ENCODE data around the gene NFYC.

Gene NFYC

DNA sequence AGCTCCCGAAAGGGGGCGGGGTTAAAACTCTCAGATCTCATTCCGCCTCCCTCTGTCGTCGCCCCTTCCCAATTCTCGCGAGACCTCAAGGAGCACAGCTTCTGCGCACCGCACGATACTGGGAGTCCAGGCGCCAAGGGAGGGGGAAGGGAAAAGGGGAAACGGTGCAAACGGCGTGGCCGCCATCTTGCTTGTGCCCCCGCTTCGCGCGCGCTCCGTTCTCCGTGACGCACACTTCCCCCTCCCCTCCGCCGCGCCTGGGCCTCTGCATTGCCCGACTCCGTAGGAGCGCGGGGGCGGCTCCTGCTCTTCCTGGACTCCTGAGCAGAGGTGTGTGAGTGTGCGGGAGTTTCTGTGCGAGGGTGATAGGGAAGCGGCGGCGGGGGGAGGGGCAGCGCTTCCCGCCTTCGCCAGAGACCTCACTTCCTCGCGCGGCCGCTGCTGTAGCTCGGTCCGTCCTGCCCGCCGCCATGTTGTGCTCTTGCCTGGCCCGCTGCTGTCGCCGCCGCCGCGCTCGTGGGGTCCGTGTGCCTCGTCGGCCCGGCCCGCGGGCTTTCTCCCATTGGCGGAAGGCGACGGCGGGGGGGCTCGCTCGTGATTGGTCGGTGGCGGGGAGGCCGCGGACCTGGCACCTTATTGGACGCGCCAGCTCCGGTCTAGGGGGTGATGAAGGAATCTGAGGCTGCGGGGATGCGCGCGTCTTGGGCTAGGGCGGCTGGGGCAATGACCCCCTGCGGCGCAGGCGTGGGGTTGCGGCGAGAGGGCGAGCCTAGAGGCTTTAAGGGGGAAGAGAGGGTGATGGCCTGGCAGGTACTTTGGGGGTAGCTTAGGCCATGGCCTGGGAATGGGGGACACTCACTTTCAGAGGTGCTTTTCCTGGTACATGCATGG lies at the start of gene NFYC:
Gene NFYC, plus strand, starts transcription at position 167 of the 891 bp plus-strand sequence. CDS start 47,140 bp downstream, outside the sequence.
- peak; percentile 82 to 84 for DNase-seq (ENCODE audit: low read depth in 1 of 2, low spot score in 1 of 2)

- DNase-seq (ENCODE audit: low read depth in 1 of 2, low spot score in 1 of 2) = no peak
Observed at GRCh38 chr1:40645118-40645680, 46.3 kb upstream of the NFYC start.

DNA sequence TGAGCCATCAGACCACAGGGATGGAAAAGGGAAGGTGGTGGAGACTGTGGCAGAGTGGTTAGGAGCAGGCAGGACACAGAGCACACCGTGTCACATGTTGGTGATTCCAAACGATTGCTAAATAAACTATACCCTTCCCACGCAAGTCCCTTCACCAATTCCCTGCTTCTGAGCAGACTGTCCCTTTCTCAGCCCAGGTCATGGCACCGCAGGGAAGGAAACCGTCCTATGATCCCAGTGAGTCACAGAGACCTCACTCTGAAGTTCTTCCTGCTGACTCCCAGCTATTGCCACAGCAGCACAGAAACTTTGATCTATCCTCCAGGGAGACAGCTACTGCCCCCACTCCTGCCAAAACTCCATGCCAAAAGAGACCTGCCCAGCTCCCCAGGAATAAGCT lies 45.2 kb upstream of the NFYC start:
- DNase-seq (ENCODE audit: low read depth in 1 of 2, low spot score in 1 of 2) = no peak

- no peak for DNase-seq (ENCODE audit: low read depth in 1 of 2, low spot score in 1 of 2)
Observed at GRCh38 chr1:40648200-40648599, 43.3 kb upstream of the NFYC start.

GRCh38 chr1:40648928-40649591 lies 42.4 kb upstream of the NFYC start:
- no peak for DNase-seq (ENCODE audit: low read depth in 1 of 2, low spot score in 1 of 2)

- no peak for DNase-seq (ENCODE audit: low read depth in 1 of 2, low spot score in 1 of 2)
Observed at GRCh38 chr1:40649592-40649930, 41.9 kb upstream of the NFYC start.

DNA sequence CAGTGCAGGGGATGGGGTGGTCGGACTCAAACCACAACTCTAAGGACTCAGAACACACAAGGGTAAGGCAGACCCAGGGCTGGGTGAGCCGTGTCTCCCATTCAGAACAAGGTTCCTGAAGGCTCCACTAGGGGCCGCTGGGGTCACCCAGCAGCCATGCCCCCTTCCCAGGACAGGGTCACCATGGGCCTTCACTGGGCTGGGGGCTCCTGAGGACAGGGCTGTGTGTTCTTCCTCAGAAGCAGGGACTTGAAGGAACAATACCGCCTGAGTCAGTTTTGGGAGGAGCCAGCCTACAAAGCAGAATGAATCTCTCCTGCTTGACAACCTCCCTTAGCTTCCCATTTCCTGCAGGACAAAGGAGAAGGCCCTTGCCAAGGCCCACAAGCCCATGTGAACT lies 41.4 kb upstream of the NFYC start:
- DNase-seq (ENCODE audit: low read depth in 1 of 2, low spot score in 1 of 2) = no peak

- no peak for DNase-seq (ENCODE audit: low read depth in 1 of 2, low spot score in 1 of 2)
Observed at GRCh38 chr1:40651138-40651857, 40.2 kb upstream of the NFYC start.

DNA sequence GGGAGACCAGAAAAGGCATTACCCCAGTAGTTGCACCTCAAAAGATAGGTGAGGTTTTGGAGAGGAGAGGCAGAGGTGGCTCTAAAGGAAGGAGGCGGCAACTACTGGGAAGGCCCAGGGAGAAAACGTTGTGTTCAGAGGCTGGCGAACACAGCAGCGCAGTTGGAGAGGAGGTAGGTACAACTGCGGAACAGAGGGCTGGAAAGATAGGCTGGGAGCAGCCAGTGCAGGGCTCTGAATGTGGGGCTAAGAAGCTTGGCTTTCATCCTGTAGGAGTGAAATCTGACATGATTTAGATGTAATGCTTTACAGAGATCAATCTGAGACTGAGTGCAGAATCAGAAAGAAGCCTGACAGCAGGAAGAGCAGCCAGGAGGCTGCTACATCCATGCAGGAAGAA lies 39.0 kb upstream of the NFYC start:
- DNase-seq (ENCODE audit: low read depth in 1 of 2, low spot score in 1 of 2) = no peak

- no peak for DNase-seq (ENCODE audit: low read depth in 1 of 2, low spot score in 1 of 2)
Observed at GRCh38 chr1:40652979-40653378, 38.5 kb upstream of the NFYC start.

DNA sequence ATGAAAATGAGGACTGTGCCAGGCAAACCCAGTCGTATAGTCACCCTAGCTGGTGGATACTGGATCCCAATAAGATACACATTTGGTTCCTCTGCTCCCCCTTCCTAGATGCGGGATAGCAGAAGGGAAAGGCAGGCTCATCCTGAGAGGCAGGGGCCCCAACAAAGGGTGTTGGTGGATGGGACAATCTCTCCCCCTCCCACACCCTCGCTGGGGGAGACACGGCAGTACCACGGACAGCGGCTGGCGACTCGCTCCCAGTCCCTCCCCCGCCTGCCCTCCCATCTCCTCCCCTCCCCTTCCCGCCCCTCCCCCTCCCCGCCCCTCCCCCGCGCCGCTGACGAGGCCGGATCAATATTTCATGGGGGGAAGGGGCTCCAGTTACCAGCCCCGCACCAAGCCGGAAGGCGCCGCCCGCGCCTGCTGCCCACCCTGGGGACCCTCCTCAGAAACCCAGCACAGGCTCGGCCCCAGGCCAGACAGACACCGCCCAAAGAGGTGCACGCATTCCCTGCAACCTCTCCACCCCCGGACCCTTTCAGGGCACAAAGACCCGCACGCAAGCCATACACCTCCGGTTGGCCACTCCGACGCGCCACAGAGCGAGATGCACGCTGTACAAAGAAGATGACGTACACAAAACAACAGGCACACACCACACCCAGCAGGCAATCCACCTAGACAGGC lies 37.5 kb upstream of the NFYC start:
- no peak for DNase-seq (ENCODE audit: low read depth in 1 of 2, low spot score in 1 of 2)

GRCh38 chr1:40657046-40657445 lies 34.5 kb upstream of the NFYC start:
- DNase-seq (ENCODE audit: low read depth in 1 of 2, low spot score in 1 of 2) = no peak

DNA sequence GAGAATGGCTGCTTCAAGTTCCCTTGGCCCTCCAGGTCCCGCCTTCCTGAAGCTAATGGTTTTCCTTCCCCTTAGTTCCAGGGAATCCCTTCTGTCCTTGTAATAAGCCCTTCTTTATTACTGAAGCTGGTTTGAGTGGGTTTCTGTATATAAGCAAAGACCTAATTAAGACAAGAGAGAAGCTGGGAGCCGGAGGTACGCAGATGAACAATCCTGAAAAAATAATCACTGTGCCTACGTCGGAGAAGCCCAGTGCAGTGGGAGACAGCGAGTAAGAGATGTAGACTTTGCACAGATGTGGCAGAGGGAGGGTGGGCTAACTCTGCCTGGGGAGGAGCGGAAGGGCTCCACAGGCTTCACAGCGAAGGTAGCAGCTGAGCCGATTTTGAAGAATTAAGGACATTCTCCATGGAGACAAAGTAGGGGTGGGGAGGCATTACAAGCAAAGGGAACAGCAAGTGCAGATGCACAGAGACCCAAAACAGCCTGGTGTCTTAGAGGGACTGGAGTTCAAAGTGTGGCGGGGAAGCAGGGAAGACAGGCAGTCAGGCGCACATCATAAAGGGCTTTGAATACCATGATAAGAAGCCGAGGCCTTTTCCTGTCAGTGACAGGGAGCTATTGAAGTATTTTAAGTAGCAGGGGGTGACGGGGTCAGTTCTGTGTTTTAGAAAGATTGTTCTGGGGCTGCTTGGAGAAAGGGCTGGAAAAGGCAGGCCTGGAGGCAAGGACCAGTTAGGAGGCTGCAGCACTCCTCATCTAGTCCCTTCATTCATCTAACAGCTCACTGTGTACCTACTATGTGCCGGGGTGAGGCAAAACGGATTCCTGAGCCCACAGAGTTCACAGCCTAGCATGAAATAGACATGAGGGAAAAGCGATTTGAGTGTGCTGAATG lies 32.5 kb upstream of the NFYC start:
- DNase-seq (ENCODE audit: low read depth in 1 of 2, low spot score in 1 of 2) = no peak

DNA sequence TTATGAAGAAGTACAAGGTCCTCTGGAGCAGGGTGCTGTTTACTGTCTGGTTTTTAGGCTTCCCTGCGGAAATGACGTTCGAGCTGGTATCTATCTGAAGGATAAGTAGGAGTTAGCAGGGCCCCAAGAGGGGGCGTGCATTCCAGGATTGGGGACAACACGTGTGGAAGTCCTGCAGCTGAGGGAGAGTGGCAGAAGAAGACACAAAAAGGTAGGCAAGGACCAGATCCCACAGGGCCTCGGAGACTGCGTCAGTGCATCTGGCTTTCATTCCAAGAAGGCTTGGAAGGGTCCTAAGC lies 31.9 kb upstream of the NFYC start:
- no peak for DNase-seq (ENCODE audit: low read depth in 1 of 2, low spot score in 1 of 2)

DNA sequence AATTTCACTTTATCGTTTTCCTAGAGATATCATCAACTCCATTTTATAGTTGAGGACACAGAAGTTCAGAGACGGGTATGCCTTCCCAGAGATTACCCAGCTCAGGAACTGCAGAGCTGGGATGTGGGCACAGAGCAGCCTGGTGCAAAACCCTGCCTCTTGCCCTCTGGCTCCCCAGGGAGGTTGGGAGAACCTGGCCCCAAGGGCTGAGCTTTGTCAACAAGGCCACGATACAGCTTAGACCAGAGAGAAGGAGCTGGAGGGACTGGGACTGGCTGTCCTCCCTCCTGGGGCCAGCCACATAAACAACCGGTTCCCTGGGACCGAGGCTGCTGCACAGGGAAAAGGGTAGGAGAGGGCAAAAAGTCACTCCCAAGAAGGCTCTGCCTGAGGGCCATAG lies 29.8 kb upstream of the NFYC start:
- DNase-seq (ENCODE audit: low read depth in 1 of 2, low spot score in 1 of 2) = no peak

DNA sequence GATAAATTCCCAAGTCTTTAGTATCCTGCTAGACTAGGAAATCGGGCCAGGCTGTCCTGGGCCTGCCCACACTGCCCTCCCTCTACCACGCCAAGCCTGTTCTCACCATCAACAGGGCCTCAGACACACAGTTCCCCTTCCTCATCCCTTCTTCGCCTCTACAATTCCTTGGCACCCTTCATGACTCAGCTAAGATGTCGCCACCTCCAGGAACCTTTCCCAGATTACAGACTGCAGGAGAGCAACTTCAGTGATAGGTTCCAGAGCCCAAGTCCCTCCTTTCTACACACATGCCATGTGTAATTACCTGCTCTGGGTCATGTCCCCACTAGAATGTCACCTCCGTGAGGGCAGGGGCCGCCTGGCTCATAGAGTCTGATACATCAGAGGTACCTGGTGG lies 29.4 kb upstream of the NFYC start:
- no peak for DNase-seq (ENCODE audit: low read depth in 1 of 2, low spot score in 1 of 2)

DNA sequence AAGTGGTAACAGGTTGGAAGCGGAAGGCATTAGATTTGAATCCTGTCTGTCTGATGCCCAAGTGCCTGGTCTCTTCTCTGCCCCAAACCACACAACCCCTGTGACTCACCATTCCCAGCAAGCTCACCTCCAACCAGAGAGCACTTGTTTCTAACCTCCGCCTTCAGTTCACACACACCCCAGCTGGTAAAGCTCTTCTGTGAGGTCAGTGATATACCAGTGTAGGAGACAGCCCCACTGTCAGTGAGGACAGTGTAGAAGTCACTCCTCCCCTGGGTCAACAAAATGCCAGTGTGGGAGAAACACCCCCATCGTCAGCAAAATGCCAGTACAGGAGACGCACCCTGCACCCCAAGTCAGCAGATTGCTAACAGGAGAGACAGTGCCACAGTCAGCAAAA lies 28.6 kb upstream of the NFYC start:
- DNase-seq (ENCODE audit: low read depth in 1 of 2, low spot score in 1 of 2) = no peak

DNA sequence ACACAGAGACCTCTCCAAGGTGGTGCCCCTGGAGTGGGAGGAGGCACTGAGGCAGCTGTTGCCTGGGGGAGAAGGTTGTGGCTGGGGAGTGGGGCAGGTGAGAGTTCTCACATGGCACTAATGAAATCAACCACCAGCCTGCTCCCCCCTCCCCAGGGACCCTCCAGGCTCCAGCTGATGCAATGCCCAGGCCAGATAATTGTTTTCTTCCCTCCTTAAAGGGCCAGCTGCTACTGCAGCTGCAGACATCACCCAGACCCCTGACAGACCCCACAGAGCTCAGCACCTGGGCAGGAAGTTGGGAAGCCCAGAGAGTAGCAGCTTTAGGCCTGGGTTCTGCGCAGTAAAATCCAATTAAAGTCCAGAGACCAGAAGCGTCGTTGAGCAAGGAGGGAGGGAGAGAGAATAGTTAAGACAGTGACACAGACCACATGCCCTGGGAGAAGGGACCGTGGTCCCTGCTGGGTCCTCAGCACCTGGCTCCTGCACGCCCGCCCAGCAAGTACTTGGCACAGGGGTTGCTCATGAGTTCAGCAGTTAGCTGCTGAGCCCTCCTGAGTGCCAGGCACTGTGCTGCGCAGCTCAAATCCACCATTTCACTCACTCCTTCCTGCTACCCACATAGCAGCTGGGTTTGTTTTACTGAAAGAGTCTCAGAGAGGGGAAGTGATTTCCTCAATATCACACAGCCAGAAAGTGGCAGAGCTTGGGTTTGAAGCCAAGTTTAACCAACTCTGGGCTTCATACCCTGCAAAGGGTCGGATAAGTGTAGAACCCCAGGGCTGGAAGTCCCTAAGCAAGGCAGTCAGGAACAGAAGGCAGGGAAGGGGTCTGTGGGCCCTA lies 28.0 kb upstream of the NFYC start:
- DNase-seq (ENCODE audit: low read depth in 1 of 2, low spot score in 1 of 2) = no peak

DNA sequence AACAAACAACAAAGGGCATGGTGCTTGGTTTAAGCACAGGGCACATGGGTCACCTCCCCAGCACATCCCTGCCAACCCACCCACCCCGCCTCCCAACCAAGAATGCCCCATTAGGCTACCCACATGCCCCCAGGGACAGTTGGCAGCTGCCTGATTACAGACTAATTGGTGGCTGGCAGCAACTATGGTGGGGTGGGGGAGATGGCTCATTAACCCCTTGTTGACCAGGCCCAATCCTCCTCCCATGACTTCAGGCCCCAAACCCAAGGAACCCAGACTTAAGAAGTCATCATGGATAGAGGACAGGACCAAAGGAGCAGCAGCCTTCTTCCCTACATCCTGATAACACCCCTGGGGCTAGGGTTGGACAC lies 27.4 kb upstream of the NFYC start:
- DNase-seq (ENCODE audit: low read depth in 1 of 2, low spot score in 1 of 2) = no peak

DNA sequence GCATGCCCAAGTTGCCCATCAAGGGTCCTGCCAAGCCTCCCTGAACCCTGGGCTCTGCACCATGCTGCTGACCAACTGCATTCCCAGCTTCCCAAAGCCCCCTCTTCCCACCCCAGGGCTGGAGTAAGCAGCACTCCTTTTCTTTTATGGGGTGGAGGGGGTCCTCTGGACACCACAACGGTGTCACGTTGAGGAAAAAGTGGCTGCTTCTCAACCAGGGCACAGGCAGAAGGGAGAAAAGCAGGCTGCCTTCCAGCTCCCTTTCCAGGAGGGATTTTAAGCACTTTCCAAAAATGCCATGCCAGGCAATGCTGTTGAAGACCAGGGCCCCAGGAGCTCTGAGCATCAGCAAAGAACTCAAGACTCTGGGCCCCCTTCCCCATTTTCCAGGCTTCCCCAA lies 26.7 kb upstream of the NFYC start:
- DNase-seq (ENCODE audit: low read depth in 1 of 2, low spot score in 1 of 2) = no peak
